NCI-H82 treated with DMSO at 0.1 percent for 48 hours (cell line): Measurements from ENCODE around the gene IL12RB1.
"Not testable (repeated sequence)": the region's sequence is repeated elsewhere in the genome, so short reads cannot be mapped to it uniquely, and the experiment has no call there.

ENCODE experiments used
- DNase-seq: peaks from one replicate; lab custom pipeline; 2025; ENCODE audit not compliant: unreplicated experiment; lab: John Stamatoyannopoulos, UW

IL12RB1 gene

DNA sequence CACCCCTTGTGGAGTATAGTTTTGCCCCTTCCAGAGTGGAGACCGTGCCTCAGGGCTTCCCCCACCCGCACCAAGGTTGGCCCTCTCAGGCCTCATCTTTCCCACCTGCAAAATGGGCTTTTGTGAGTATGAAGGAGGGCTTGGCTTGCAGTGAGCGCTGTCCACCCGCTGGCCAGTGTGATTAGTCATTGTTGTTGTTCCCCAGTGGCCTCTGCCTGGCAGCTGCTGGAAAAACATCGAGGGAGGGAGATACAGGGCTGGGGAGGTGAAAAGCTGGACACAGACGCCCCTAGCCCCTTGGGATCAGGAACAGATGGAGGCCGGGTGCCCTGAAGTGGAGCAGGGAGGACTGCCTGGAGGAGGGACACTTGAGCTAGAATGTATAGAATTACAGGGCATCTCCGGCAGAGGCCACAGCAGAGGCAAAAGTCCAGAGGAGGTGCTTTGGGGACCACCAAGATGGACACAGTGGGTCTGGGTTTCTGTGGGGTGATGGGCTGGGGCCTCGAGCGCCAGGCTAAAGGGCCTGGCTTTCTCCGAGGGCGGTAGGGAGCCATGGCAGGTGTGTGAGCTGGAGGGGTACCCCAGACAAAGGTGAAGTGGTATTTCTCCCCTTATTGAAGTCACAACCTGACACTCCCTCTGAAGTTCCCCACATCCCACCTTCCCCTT, 3.9 kb upstream of the IL12RB1 start:
- DNase-seq: no peak

GRCh38 chr19:18089726-18090125, 3.0 kb upstream of the IL12RB1 start:
- DNase-seq: no peak

DNA sequence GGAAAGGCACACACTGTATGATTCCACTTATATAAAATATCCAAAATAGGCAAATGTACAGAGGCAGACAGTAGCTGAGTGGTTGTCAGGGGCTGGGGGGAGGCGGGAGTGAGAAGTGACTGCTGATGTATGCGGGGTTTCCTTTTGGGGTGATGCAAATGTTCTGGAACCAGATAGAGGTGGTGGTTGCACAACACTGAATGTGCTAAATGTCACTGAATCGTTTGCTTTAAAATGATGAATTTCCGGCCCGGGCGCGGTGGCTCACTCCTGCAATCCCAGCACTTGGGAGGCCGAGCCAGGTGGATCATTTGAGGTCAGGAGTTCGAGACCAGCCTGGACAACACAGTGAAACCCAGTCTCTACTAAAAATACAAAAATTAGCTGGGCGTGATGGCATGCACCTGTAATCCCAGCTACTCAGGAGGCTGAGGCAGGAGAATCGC, 2.4 kb upstream of the IL12RB1 start:
- not testable (repeated sequence) for DNase-seq

DNA sequence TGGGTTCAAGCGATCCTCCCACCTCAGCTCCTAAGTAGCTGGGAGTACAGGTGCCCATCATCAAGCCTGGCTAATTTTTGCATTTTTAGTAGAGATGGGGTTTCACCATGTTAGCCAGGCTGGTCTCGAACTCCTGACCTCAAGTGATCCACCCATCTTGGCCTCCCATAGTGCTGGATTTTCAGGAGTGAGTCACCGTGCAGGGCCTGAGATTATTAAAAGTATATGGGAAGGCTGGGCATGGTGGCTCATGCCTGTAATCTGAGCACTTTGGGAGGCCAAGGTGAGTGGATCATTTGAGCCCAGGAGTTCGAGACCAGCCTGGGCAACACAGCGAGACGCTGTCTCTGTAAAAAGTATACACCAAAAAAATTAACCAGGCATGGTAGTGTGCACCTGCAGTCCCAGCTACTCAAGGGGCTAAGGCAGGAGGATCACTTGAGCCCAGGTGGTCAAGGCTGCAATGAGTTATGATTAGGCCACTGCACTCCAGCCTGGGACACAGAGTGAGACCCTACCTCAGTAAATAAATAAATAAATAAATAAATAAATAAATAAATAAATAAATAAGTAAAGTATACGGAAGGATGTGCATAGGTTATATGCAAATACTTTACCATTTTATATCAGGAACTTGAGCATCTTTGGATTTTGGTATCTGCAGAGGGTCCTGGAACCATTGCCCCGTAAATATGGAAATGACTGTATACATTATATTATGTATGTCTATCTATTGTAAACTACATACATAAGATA, 854 bp downstream of the IL12RB1 start:
- DNase-seq: no peak

GRCh38 chr19:18083929-18084684, 2.6 kb downstream of the IL12RB1 start:
- no peak for DNase-seq

DNA sequence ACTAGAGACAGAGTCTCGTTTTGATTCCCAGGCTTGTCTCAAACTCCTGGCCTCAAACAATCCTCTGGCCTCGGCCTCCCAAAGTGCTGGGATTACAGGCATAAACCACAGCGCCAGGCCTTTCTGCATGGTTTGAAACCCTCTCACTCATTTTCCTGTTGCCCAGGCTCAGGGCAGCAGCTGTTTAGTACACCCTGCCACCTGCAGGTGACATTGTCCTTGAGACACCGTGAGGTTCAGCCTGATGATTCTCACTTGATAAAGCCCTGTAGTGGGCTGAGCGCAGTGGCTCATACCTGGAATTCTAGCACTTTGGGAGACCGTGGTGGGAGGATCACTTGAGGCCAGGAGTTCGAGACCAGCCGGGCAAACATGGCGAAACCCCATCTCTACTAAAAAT, 12.5 kb downstream of the IL12RB1 start:
- DNase-seq: no peak

GRCh38 chr19:18073197-18073596, 13.5 kb downstream of the IL12RB1 start:
- DNase-seq: no peak

DNA sequence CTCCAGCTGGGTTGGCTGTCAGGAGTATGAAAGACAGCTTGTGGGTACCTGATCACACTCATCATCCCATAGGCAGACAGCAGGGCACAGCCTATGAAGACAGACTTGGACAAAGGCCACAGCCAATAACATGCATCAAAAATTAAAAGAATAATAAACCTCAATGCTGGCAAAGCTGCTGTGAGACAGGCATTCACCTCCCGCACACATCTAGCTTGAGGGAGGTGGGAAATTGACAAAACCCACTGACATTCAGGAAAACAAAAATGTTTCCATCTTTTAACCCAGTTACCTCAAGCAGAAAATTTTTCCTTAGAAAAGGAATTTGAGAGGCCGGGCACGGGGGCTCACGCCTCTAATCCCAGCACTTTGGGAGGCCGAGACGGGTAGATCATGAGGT, 14.4 kb downstream of the IL12RB1 start:
- DNase-seq: no peak

GRCh38 chr19:18070181-18070580, 16.6 kb downstream of the IL12RB1 start:
- DNase-seq: no peak

DNA sequence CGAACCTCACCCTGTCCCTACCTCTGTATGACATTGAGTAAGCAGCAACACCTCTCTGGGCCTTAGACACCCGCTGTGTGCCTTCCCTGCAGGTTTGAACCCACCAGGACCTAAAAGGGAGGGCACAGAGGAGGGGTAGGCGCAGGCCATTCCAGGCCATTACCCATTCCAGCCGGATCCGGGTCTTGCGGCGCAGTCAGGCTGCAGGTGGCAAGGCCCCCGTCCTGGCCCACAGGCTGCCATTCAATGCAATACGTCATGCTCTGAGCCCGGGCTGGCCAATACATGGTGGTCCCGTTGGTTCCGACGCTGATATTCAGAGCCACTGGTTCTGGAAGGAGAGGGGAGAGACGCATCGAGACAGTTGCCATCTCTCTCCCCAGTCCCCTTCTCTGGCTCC, 17.4 kb downstream of the IL12RB1 start:
- DNase-seq: no peak

GRCh38 chr19:18068395-18068794, 18.3 kb downstream of the IL12RB1 start:
- DNase-seq: no peak

GRCh38 chr19:18065173-18065495, 21.6 kb downstream of the IL12RB1 start:
- no peak for DNase-seq

- DNase-seq: no peak
Observed at GRCh38 chr19:18063463-18063862, 23.3 kb downstream of the IL12RB1 start.

DNA sequence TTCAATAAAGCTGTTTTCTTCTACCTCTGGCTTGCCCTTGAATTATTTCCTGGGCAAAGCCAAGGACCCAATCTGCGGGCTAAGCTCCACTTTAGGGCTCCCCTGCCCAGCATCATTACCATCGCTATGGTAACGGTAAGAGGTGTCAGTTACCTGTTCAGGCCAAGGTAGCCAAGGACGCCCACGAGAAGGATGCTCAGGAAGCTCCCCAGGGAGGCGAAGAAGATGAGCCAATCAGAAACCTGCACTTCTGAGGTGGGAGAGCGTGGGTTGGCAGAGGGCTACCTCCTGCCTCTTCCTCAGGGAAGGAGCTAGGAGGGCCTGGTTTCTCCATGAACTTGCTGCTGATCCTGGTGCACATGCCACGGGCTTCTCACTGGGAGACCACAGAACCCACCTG, 24.7 kb downstream of the IL12RB1 start:
- no peak for DNase-seq

- peak; percentile 62 for DNase-seq
Observed at GRCh38 chr19:18060472-18060871, 26.3 kb downstream of the IL12RB1 start.

DNA sequence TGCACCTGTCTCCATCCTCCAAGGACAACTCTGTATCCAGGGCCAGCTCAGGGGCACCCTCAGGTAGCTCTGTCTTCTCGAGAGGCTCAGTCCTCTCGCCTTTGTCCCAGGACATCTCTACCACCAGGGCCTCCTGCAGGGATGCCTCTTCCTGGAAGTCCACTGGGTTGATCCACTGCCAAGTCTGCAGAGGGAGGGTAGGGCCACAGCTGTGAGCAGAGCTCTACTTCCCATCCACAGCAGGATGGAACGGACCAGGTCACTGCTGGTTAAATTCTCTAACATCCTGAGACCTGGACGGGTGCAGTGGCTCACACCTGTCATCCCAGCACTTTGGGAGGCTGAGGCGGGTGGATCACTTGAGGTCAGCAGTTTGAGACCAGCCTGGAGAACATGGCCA, 26.8 kb downstream of the IL12RB1 start:
- no peak for DNase-seq

DNA sequence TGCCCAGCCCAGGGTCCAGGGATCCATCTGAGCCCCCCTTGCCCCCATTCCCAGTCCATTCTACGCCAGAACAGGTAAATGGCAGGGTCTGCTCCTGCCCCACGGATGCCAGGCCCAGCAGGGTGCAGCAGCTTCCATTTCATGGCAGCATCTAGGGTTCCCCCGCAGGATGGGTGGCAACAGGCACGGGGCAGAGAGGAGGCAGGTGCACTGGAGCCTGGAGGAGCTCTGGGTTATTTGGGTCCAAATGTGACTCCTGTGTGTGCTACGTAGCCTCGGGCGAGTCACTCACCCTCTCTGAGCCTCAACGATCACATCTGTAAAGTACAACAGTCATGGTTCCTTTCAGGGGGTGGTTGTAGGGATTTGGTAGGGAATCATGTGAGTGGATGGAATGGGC, 27.4 kb downstream of the IL12RB1 start:
- DNase-seq: no peak

DNA sequence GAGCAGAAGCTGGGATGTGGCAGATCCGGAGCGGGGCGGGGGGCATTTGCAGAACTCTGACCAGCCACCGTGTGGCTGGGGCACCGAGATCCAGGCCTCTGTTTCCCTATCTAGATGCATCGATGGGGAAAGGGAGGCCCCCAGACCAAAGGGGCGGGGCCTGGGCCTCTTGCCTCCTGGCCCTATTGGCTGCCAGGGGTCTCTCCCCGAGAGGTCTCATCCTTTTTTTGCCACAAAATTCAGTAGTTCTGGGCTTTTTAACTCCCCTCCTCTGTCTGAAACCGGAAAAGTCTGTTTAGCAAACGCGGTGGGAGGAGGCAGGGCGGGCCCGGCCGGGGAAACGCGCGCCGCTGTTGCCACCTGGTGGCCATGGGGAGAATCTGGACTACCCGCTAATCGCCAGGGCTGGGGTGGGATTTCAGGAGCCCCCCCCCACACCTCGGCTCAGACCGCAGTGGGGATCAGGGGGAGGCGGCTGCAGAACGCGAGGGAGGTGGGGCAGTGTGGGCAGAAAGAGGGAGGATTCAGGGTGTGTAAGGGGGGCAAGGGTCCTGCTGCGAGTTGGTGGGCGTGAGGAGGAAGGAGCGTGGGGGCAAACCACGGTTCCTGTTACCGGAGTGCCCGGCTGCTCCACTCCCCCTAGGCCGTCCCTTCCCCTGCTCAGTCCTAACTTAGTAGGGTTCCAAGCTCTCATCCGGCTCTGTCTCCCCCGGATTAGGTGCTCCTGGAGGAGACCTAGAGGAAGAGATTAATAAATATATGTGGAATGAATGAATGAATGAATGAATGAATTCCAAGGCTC, 28.3 kb downstream of the IL12RB1 start:
- peak; percentile 81 for DNase-seq

- no peak for DNase-seq
Observed at GRCh38 chr19:18057557-18057956, 29.2 kb downstream of the IL12RB1 start.

DNA sequence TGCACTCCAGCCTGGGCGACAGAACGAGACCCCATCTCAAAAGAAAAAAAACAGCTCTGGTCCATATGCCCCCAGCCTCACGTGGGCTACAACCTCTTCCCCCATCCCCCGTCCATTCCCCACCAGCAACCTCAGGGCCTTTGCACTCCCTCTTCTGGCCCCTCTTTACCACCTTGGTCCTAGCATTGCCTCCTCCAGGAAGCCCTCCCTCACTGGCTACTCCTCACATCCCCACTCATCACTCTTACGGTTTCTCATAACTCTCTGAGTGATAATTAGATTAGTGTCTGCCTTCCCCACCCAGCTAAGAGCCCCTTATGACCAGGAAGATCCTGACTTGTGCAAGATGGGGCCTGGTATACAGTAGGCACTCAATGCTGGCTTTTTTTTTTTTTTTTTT, 30.8 kb downstream of the IL12RB1 start:
- DNase-seq: no peak

DNA sequence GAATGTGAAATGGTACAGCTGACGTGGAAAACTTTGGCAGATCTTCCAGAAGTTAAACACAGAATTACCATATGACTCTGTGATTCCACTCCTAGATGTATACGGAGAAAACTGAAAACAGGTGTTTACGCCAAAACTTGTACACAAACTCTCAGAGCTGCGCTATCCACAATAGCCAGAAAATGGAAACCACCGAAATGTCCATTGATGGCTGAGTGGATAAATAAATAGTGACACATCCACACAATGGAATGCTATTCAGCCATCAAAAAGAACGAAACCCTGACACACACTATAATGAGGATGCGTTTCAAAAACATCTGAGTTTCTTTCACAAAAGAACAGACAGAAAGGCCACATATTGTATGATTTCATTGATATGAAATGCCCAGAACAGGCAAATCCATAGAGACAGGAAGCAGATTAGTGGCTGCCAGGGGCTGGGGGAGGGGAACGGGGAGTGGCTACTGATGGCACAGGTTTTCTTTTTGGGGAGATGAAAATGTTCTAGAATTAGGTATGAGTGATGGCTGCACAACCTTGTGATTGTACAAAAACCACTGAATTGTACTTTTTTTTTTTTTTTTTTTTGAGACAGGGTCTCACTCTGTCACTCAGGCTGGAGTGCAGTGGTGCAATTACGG, 33.0 kb downstream of the IL12RB1 start:
- no peak for DNase-seq
